Measurements from ENCODE around the gene CA4.
"Not testable (repeated sequence)": the region's sequence is repeated elsewhere in the genome, so short reads cannot be mapped to it uniquely, and the experiment has no call there.

The CA4 gene

GRCh38 chr17:60119807-60120748 is 29.7 kb upstream of the CA4 start:
- not testable (repeated sequence) for DNase-seq (ENCODE audit: insufficient read length)
- FAIRE-seq: peak; percentile 44

- TF ChIP-seq POLR2A (IDR thresholded peaks at IDR 0.05; ENCODE audit: low read depth, low read length) (no peak), POLR2AphosphoS5 (IDR thresholded peaks at IDR 0.05; ENCODE audit: low read depth, low read length) (no peak), TAF1 (IDR thresholded peaks at IDR 0.05; ENCODE audit: borderline replicate concordance, low read depth, low read length) (no peak)
- DNase-seq (ENCODE audit: insufficient read length) (no peak), FAIRE-seq (no peak)
Observed at GRCh38 chr17:60127068-60128064, 22.4 kb upstream of the CA4 start.

- DNase-seq (ENCODE audit: insufficient read length): no peak
- TF ChIP-seq POLR2AphosphoS5 (IDR thresholded peaks at IDR 0.05; ENCODE audit: low read depth, low read length) (no peak), POLR2A (IDR thresholded peaks at IDR 0.05; ENCODE audit: low read depth, low read length) (no peak), TAF1 (IDR thresholded peaks at IDR 0.05; ENCODE audit: borderline replicate concordance, low read depth, low read length) (no peak)
- FAIRE-seq: no peak
Observed at GRCh38 chr17:60128171-60128859, 21.5 kb upstream of the CA4 start.

- TF ChIP-seq POLR2AphosphoS5 (IDR thresholded peaks at IDR 0.05; ENCODE audit: low read depth, low read length) (no peak), TAF1 (IDR thresholded peaks at IDR 0.05; ENCODE audit: borderline replicate concordance, low read depth, low read length) (no peak), POLR2A (IDR thresholded peaks at IDR 0.05; ENCODE audit: low read depth, low read length) (no peak)
- FAIRE-seq: no peak
- DNase-seq (ENCODE audit: insufficient read length): no peak
Observed at GRCh38 chr17:60129164-60129563, 20.6 kb upstream of the CA4 start.

- no peak for FAIRE-seq
- no peak for DNase-seq (ENCODE audit: insufficient read length)
- TF ChIP-seq TAF1 (IDR thresholded peaks at IDR 0.05; ENCODE audit: borderline replicate concordance, low read depth, low read length) (no peak), POLR2A (IDR thresholded peaks at IDR 0.05; ENCODE audit: low read depth, low read length) (no peak), POLR2AphosphoS5 (IDR thresholded peaks at IDR 0.05; ENCODE audit: low read depth, low read length) (no peak)
Observed at GRCh38 chr17:60130466-60130865, 19.3 kb upstream of the CA4 start.

- DNase-seq (ENCODE audit: insufficient read length): no peak
- peak; percentile 21 for FAIRE-seq
- TF ChIP-seq POLR2AphosphoS5 (IDR thresholded peaks at IDR 0.05; ENCODE audit: low read depth, low read length): no peak
- no peak for TF ChIP-seq TAF1 (IDR thresholded peaks at IDR 0.05; ENCODE audit: borderline replicate concordance, low read depth, low read length)
Observed at GRCh38 chr17:60134396-60135150, 15.2 kb upstream of the CA4 start.

GRCh38 chr17:60135151-60135950 is 14.4 kb upstream of the CA4 start:
- DNase-seq (ENCODE audit: insufficient read length): peak; percentile 94
- FAIRE-seq: peak; percentile 84
- TF ChIP-seq POLR2AphosphoS5 (IDR thresholded peaks at IDR 0.05; ENCODE audit: low read depth, low read length) (peak; percentile 51; the same call in 1 of the 2 replicates), TAF1 (IDR thresholded peaks at IDR 0.05; ENCODE audit: borderline replicate concordance, low read depth, low read length) (peak; percentile 46; the same call in 1 of the 2 replicates), POLR2A (IDR thresholded peaks at IDR 0.05; ENCODE audit: low read depth, low read length) (peak; percentile 81)

- FAIRE-seq (no peak), DNase-seq (ENCODE audit: insufficient read length) (no peak)
- TF ChIP-seq POLR2AphosphoS5 (IDR thresholded peaks at IDR 0.05; ENCODE audit: low read depth, low read length) (no peak), TAF1 (IDR thresholded peaks at IDR 0.05; ENCODE audit: borderline replicate concordance, low read depth, low read length) (no peak), POLR2A (IDR thresholded peaks at IDR 0.05; ENCODE audit: low read depth, low read length) (no peak)
Observed at GRCh38 chr17:60135951-60136666, 13.7 kb upstream of the CA4 start.

GRCh38 chr17:60137731-60138130 is 12.0 kb upstream of the CA4 start:
- no peak for DNase-seq (ENCODE audit: insufficient read length)
- FAIRE-seq: no peak
- no peak for TF ChIP-seq TAF1 (IDR thresholded peaks at IDR 0.05; ENCODE audit: borderline replicate concordance, low read depth, low read length)
- no peak for TF ChIP-seq POLR2AphosphoS5 (IDR thresholded peaks at IDR 0.05; ENCODE audit: low read depth, low read length)
- no peak for TF ChIP-seq POLR2A (IDR thresholded peaks at IDR 0.05; ENCODE audit: low read depth, low read length)
